HepG2 (cell line): ENCODE measurements around the gene MYOM1. TPM values are rescaled to one million over a fixed set of nuclear protein-coding genes. Genes with fewer than 3 reads are reported as not detected.

Source experiments
- ARNT ChIP-seq: fragments of 450-650 bp; IDR thresholded peaks from 2 replicates; pipeline ENCODE4 v1.6.1; 2017
- FOXK1 ChIP-seq: sonication (generic); formaldehyde crosslinking; IDR thresholded peaks from 2 replicates; pipeline ENCODE4 v1.4.0; 2020; ENCODE audit warnings: low read depth, missing genetic modification reagents, borderline replicate concordance
- HDAC6 ChIP-seq: fragments of 200-600 bp; sonication (generic); IDR thresholded peaks from 2 replicates; pipeline ENCODE4 v1.7.0; 2017; ENCODE audit warnings: mild to moderate bottlenecking, antibody characterized with exemption, low read length, low read depth
- NFKB2 ChIP-seq: sonication (generic); formaldehyde crosslinking; IDR thresholded peaks from 2 replicates; pipeline ENCODE4 v1.4.0; 2020; ENCODE audit warnings: missing genetic modification reagents, borderline replicate concordance
- PRMT3 ChIP-seq: sonication (generic); formaldehyde crosslinking; IDR thresholded peaks from 2 replicates; pipeline ENCODE4 v1.8.1; 2022; ENCODE audit warnings: low read depth, mild to moderate bottlenecking, moderate library complexity, missing genetic modification reagents, borderline replicate concordance
- RNF2 ChIP-seq: fragments of 450-650 bp; conservative IDR thresholded peaks from 2 replicates; pipeline ENCODE4 v1.6.1; 2016; ENCODE audit warnings: low read depth
- SMC3 ChIP-seq: IDR thresholded peaks from 2 replicates; pipeline ENCODE4 v1.6.1; 2011; ENCODE audit warnings: low read length, improper control_type of control experiment
- SNAI1 ChIP-seq: sonication (generic); formaldehyde crosslinking; IDR thresholded peaks from 2 replicates; pipeline ENCODE4 v1.5.0; 2020; ENCODE audit warnings: mild to moderate bottlenecking, missing genetic modification reagents, borderline replicate concordance
- TGIF2 ChIP-seq: IDR thresholded peaks from 2 replicates; pipeline ENCODE4 v1.6.1; 2016; ENCODE audit warnings: control low read depth, missing compliant biosample characterization
- YY1 ChIP-seq: IDR thresholded peaks from 2 replicates; pipeline ENCODE4 v1.6.1; 2011; ENCODE audit warnings: low read length, low read depth, moderate library complexity, mild to moderate bottlenecking; ENCODE audit not compliant: insufficient read depth, insufficient replicate concordance
- ZNF234 ChIP-seq: sonication (generic); formaldehyde crosslinking; conservative IDR thresholded peaks from 2 replicates; pipeline ENCODE4 v1.5.1; 2020; ENCODE audit warnings: mild to moderate bottlenecking, missing genetic modification reagents
- ZNF674 ChIP-seq: sonication (generic); formaldehyde crosslinking; IDR thresholded peaks from 2 replicates; pipeline ENCODE4 v1.5.0; 2020; ENCODE audit warnings: low read depth, mild to moderate bottlenecking, missing genetic modification reagents
- polyA plus RNA-seq, 8 experiments: library from polyadenylated mRNA; depleted of rRNA in 3 of 8; stranded (reverse) in 7 of 8; unstranded in 1 of 8; fragments of >200 nt; fragmentation: Illumina TruSeq in 4 of 8; extraction: Trizol in 4 of 8; gene quantifications; 2 replicates each; pipeline versions ENCODE4 v1.2.1 to v1.2.3, GENCODE V29; 2011 to 2016; ENCODE audit warnings: low read depth in 4 of 8, missing spikeins in 1 of 8, mixed read lengths in 1 of 8; ENCODE audit not compliant: insufficient read depth in 1 of 8
- total RNA-seq, 5 experiments: library from RNA; depleted of rRNA; stranded (reverse); fragments of >200 nt; fragmentation: Illumina TruSeq; extraction: Trizol; gene quantifications; 2 replicates each; pipeline ENCODE4 v1.2.3, GENCODE V29; 2016; ENCODE audit warnings: low read depth in 1 of 5
- TF ChIP-seq, protein P1 (sequence below): sonication (generic); formaldehyde crosslinking; IDR thresholded peaks from 2 replicates; pipeline ENCODE4 v1.5.1; 2020; ENCODE audit warnings: missing genetic modification reagents, mild to moderate bottlenecking, borderline replicate concordance
- TF ChIP-seq, protein P2 (sequence below), 2 experiments: sonication (generic) in 1 of 2; formaldehyde crosslinking in 1 of 2; IDR thresholded peaks; 2 replicates each; pipeline versions ENCODE4 v1.6.1 to v1.9.0; 2014 to 2022; ENCODE audit warnings: antibody characterized with exemption in 1 of 2, borderline replicate concordance in 1 of 2, inconsistent platforms in 1 of 2, low read depth in 1 of 2, missing genetic modification reagents in 1 of 2
- TF ChIP-seq, protein P3 (sequence below): sonication (generic); formaldehyde crosslinking; IDR thresholded peaks from 2 replicates; pipeline ENCODE4 v1.5.1; 2020; ENCODE audit warnings: missing genetic modification reagents, mild to moderate bottlenecking, borderline replicate concordance
- TF ChIP-seq, protein P4 (sequence below): sonication (generic); formaldehyde crosslinking; IDR thresholded peaks from 2 replicates; pipeline ENCODE4 v1.4.0; 2020; ENCODE audit warnings: missing genetic modification reagents; ENCODE audit errors: not compliant biosample characterization

The MYOM1 gene
- total and polyA plus RNA-seq, 2 of the 13 experiments (the other 11 are each of a cell fraction or from before 2014, with no cell fraction given): 0.46 to 0.98 TPM

DNA sequence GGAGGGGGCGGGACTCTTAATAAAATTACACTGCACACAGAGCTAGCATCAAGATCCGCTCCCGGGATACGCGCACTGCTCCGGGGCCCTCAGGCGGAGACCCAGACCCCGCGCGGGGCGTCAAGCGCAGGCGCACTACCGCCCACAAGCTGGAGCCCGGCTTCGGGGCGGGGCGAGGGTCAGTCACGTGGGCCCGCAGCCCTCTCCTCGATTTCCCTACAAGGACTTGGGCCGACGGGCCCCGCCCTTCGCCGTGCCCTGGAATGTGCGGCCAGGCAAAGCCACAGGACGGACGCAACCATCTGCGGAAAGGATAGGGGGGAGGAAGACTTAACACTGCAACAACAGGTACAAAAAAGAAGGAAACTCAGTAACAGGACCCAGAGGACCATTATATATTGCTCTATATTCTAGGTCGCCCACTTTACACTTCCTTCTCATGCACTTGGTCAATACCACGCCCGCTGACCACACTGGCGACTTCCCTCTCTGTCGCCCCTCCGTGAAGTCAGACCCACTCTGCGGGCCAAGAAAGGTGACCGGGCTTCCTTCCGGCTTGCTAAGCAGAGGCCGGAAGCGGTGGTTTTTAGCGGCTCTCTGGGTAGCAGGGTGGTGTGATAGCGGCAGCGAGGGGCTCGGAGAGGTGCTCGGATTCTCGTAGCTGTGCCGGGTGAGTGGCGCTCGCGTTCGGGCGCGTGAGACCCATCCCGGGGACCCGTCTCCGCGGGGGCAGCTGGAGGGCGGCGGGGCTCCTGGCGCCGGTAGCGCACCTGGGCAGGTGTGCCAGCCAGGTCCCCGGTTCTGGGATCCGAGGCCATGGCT lies 27.7 kb upstream of the MYOM1 start, which contains the start of gene MYL12A (continued):
- TF ChIP-seq, protein P1, sequence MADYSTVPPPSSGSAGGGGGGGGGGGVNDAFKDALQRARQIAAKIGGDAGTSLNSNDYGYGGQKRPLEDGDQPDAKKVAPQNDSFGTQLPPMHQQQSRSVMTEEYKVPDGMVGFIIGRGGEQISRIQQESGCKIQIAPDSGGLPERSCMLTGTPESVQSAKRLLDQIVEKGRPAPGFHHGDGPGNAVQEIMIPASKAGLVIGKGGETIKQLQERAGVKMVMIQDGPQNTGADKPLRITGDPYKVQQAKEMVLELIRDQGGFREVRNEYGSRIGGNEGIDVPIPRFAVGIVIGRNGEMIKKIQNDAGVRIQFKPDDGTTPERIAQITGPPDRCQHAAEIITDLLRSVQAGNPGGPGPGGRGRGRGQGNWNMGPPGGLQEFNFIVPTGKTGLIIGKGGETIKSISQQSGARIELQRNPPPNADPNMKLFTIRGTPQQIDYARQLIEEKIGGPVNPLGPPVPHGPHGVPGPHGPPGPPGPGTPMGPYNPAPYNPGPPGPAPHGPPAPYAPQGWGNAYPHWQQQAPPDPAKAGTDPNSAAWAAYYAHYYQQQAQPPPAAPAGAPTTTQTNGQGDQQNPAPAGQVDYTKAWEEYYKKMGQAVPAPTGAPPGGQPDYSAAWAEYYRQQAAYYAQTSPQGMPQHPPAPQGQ (CRISPR knock-in tag): no peak
- TF ChIP-seq, protein P2, sequence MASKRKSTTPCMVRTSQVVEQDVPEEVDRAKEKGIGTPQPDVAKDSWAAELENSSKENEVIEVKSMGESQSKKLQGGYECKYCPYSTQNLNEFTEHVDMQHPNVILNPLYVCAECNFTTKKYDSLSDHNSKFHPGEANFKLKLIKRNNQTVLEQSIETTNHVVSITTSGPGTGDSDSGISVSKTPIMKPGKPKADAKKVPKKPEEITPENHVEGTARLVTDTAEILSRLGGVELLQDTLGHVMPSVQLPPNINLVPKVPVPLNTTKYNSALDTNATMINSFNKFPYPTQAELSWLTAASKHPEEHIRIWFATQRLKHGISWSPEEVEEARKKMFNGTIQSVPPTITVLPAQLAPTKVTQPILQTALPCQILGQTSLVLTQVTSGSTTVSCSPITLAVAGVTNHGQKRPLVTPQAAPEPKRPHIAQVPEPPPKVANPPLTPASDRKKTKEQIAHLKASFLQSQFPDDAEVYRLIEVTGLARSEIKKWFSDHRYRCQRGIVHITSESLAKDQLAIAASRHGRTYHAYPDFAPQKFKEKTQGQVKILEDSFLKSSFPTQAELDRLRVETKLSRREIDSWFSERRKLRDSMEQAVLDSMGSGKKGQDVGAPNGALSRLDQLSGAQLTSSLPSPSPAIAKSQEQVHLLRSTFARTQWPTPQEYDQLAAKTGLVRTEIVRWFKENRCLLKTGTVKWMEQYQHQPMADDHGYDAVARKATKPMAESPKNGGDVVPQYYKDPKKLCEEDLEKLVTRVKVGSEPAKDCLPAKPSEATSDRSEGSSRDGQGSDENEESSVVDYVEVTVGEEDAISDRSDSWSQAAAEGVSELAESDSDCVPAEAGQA (IDR thresholded peaks at IDR 0.05; ENCODE audit: low read depth): 0 out of 2 replicates have a peak, but pooled peaks have one; percentile 34
- TF ChIP-seq, protein P2 (CRISPR knock-in tag; IDR thresholded peaks at IDR 0.05; ENCODE audit: borderline replicate concordance): no peak
- TF ChIP-seq YY1 (peak; percentile 55), TGIF2 (CRISPR knock-in tag) (no peak), SMC3 (no peak), ZNF674 (no peak), PRMT3 (CRISPR knock-in tag) (no peak), ZNF234 (no peak), NFKB2 (CRISPR knock-in tag) (0 out of 2 replicates have a peak, but pooled peaks have one; percentile 62), RNF2 (no peak), SNAI1 (CRISPR knock-in tag) (no peak), ARNT (no peak), FOXK1 (0 out of 2 replicates have a peak, but pooled peaks have one; percentile 20), HDAC6 (no peak)
- TF ChIP-seq, protein P3, sequence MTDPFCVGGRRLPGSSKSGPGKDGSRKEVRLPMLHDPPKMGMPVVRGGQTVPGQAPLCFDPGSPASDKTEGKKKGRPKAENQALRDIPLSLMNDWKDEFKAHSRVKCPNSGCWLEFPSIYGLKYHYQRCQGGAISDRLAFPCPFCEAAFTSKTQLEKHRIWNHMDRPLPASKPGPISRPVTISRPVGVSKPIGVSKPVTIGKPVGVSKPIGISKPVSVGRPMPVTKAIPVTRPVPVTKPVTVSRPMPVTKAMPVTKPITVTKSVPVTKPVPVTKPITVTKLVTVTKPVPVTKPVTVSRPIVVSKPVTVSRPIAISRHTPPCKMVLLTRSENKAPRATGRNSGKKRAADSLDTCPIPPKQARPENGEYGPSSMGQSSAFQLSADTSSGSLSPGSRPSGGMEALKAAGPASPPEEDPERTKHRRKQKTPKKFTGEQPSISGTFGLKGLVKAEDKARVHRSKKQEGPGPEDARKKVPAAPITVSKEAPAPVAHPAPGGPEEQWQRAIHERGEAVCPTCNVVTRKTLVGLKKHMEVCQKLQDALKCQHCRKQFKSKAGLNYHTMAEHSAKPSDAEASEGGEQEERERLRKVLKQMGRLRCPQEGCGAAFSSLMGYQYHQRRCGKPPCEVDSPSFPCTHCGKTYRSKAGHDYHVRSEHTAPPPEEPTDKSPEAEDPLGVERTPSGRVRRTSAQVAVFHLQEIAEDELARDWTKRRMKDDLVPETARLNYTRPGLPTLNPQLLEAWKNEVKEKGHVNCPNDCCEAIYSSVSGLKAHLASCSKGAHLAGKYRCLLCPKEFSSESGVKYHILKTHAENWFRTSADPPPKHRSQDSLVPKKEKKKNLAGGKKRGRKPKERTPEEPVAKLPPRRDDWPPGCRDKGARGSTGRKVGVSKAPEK (CRISPR knock-in tag): no peak
- TF ChIP-seq, protein P4, sequence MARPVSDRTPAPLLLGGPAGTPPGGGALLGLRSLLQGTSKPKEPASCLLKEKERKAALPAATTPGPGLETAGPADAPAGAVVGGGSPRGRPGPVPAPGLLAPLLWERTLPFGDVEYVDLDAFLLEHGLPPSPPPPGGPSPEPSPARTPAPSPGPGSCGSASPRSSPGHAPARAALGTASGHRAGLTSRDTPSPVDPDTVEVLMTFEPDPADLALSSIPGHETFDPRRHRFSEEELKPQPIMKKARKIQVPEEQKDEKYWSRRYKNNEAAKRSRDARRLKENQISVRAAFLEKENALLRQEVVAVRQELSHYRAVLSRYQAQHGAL (CRISPR knock-in tag): no peak
